Neural cell (in vitro differentiated cells): ENCODE data around the gene ELMO2. TPM values are rescaled to one million over a fixed set of nuclear protein-coding genes. Genes with fewer than 3 reads are reported as not detected.

Experiments
- H2AFZ ChIP-seq: fragments of 200-600, 300-800 bp; sonication (generic), shearing (Covaris generic); 2 replicates; pipeline ENCODE4 v1.6.0; 2014; ENCODE audit warnings: low read depth, mild to moderate bottlenecking, antibody characterized with exemption, low read length, moderate library complexity
- H3F3A ChIP-seq: fragments of 200-600 bp; shearing (Covaris generic); 2 replicates; pipeline ENCODE4 v1.6.1; 2016; ENCODE audit warnings: mild to moderate bottlenecking, moderate library complexity, mixed read lengths, antibody characterized with exemption, low read length; ENCODE audit not compliant: insufficient read depth, poor library complexity, severe bottlenecking
- H3K27ac ChIP-seq: fragments of 200-600, 300-800 bp; sonication (generic), shearing (Covaris generic); 2 replicates; pipeline ENCODE4 v1.5.1; 2014; ENCODE audit warnings: mild to moderate bottlenecking, low read length, moderate library complexity
- H3K27me3 ChIP-seq: fragments of 300-800, 200-600 bp; sonication (generic), shearing (Covaris generic); 2 replicates; pipeline ENCODE4 v1.6.0; 2014; ENCODE audit warnings: mild to moderate bottlenecking, low read depth, low read length, moderate library complexity; ENCODE audit not compliant: insufficient read depth
- H3K36me3 ChIP-seq: fragments of 300-800, 200-600 bp; sonication (generic), shearing (Covaris generic); 2 replicates; pipeline ENCODE4 v1.5.1; 2014; ENCODE audit warnings: mild to moderate bottlenecking, antibody characterized with exemption, low read length, moderate library complexity; ENCODE audit not compliant: insufficient read depth
- H3K4me2 ChIP-seq: fragments of 300-800, 200-600 bp; sonication (generic), shearing (Covaris generic); 2 replicates; pipeline ENCODE4 v1.6.0; 2014; ENCODE audit warnings: mild to moderate bottlenecking, low read length
- H3K4me3 ChIP-seq: fragments of 300-800, 200-600 bp; sonication (generic), shearing (Covaris generic); 2 replicates; pipeline ENCODE4 v1.5.1; 2014; ENCODE audit warnings: mild to moderate bottlenecking, low read length, moderate library complexity
- H3K79me2 ChIP-seq: fragments of 200-600 bp; shearing (Covaris generic); replicated peaks from 2 replicates; pipeline ENCODE4 v1.6.0; 2014; ENCODE audit warnings: mild to moderate bottlenecking, low read length, moderate library complexity; ENCODE audit not compliant: insufficient read depth
- H3K9ac ChIP-seq: fragments of 300-800, 200-600 bp; sonication (generic), shearing (Covaris generic); 2 replicates; pipeline ENCODE4 v1.6.1; 2016; ENCODE audit warnings: mild to moderate bottlenecking, low read length, mixed read lengths
- H3K9me2 ChIP-seq: fragments of 200-600 bp; shearing (Covaris generic); 2 replicates; pipeline ENCODE4 v1.6.1; 2016; ENCODE audit warnings: mild to moderate bottlenecking, low read length, mixed read lengths; ENCODE audit not compliant: insufficient read depth
- H3K9me3 ChIP-seq: fragments of 200-600, 300-800 bp; sonication (generic), shearing (Covaris generic); 2 replicates; pipeline ENCODE4 v1.6.1; 2016; ENCODE audit warnings: mild to moderate bottlenecking, mixed run types, low read length, moderate library complexity, mixed read lengths
- H4K20me1 ChIP-seq: fragments of 200-600 bp; shearing (Covaris generic); 2 replicates; pipeline ENCODE4 v1.6.1; 2016; ENCODE audit warnings: mild to moderate bottlenecking, mixed run types; ENCODE audit not compliant: insufficient read depth
- CTCF ChIP-seq: fragments of 450-650 bp; IDR thresholded peaks from 2 replicates; pipeline ENCODE4 v1.5.1; 2014; ENCODE audit warnings: antibody characterized with exemption, mild to moderate bottlenecking, moderate library complexity; ENCODE audit not compliant: poor library complexity, severe bottlenecking
- EP300 ChIP-seq: fragments of 450-650 bp; conservative IDR thresholded peaks from 2 replicates; pipeline ENCODE4 v1.6.1; 2014; ENCODE audit warnings: antibody characterized with exemption, mild to moderate bottlenecking, moderate library complexity; ENCODE audit not compliant: poor library complexity, severe bottlenecking
- EZH2 ChIP-seq: fragments of 200-600, 300-800 bp; shearing (Covaris generic), sonication (generic); IDR thresholded peaks from 2 replicates; pipeline ENCODE4 v1.6.1; 2014; ENCODE audit warnings: antibody characterized with exemption, low read length, borderline replicate concordance, mild to moderate bottlenecking; ENCODE audit not compliant: insufficient read depth, poor library complexity, severe bottlenecking
- MXI1 ChIP-seq: fragments of 450-650 bp; conservative IDR thresholded peaks from 2 replicates; pipeline ENCODE4 v1.6.1; 2014; ENCODE audit warnings: antibody characterized with exemption, mild to moderate bottlenecking; ENCODE audit not compliant: poor library complexity, severe bottlenecking
- POLR2AphosphoS5 ChIP-seq: IDR thresholded peaks from 2 replicates; pipeline ENCODE4 v1.6.1; 2012
- RAD21 ChIP-seq: fragments of 450-650 bp; conservative IDR thresholded peaks from 2 replicates; pipeline ENCODE4 v1.6.1; 2014; ENCODE audit warnings: antibody characterized with exemption, mild to moderate bottlenecking, moderate library complexity
- REST ChIP-seq: IDR thresholded peaks from 2 replicates; pipeline ENCODE4 v1.6.1; 2012; ENCODE audit warnings: borderline replicate concordance
- SMC3 ChIP-seq: fragments of 450-650 bp; conservative IDR thresholded peaks from 2 replicates; pipeline ENCODE4 v1.6.1; 2014; ENCODE audit warnings: antibody characterized with exemption, mild to moderate bottlenecking, moderate library complexity; ENCODE audit not compliant: poor library complexity
- polyA plus RNA-seq: library from polyadenylated mRNA; depleted of rRNA; stranded (reverse); fragments of >200 nt; gene quantifications from 2 replicates; pipeline ENCODE4 v1.2.3, GENCODE V29; 2014

ELMO2 gene
- polyA plus RNA-seq, 1 donor from 2014 or later, result 72.0 TPM

GRCh38 chr20:46346770-46347169 is 59.6 kb downstream of the ELMO2 start:
- no peak for TF ChIP-seq EZH2
- no peak for TF ChIP-seq POLR2AphosphoS5
- no peak for TF ChIP-seq CTCF
- TF ChIP-seq EP300, result no peak
- no peak for TF ChIP-seq RAD21
- TF ChIP-seq SMC3, result no peak
- TF ChIP-seq MXI1, result no peak
- Histone ChIP-seq H3K79me2 (no peaks in the 10 kb centered on the region), H3K4me2 (no peak overlapping the region), H3K9me2 (no peaks in the 10 kb centered on the region), H2AFZ (no peak overlapping the region), H3K27me3 (no peaks in the 10 kb centered on the region), H3K4me3 (peak overlapping the region; percentile 62), H4K20me1 (no peaks in the 10 kb centered on the region), H3K27ac (peak overlapping the region; percentile 88), H3K9me3 (no peaks in the 10 kb centered on the region), H3K36me3 (no peaks in the 10 kb centered on the region), H3F3A (peaks cover 5% of the 10 kb centered on the region), H3K9ac (peak overlapping the region; percentile 61)

- TF ChIP-seq POLR2AphosphoS5, result no peak
- TF ChIP-seq SMC3, result no peak
- TF ChIP-seq EZH2, result no peak
- no peak for TF ChIP-seq MXI1
- no peak for TF ChIP-seq REST
- Histone ChIP-seq H4K20me1 (no peaks in the 10 kb centered on the region), H3K9me3 (no peaks in the 10 kb centered on the region), H3F3A (peaks cover 5% of the 10 kb centered on the region), H3K9me2 (no peaks in the 10 kb centered on the region), H3K27ac (no peak overlapping the region), H2AFZ (no peak overlapping the region), H3K4me2 (no peak overlapping the region), H3K79me2 (no peaks in the 10 kb centered on the region), H3K27me3 (no peaks in the 10 kb centered on the region), H3K36me3 (no peaks in the 10 kb centered on the region), H3K4me3 (no peak overlapping the region), H3K9ac (no peak overlapping the region)
These were observed 61.8 kb downstream of the ELMO2 start for GRCh38 chr20:46344488-46345162.
